K562 (cell line): ENCODE results near the gene TP53BP1. TPM values are rescaled to one million over a fixed set of nuclear protein-coding genes. Genes with fewer than 3 reads are reported as not detected.
A peak's percentile ranks its signal among the peaks of the same experiment; 100 is the strongest.

Experiments used
- ATF2 ChIP-seq: sonication (generic); formaldehyde crosslinking; IDR thresholded peaks from 2 replicates; pipeline ENCODE4 v1.8.1; 2022; ENCODE audit warnings: missing genetic modification reagents
- CREBBP ChIP-seq: IDR thresholded peaks from one replicate; pipeline ENCODE4 v1.6.1; 2012; ENCODE audit warnings: low read depth, mild to moderate bottlenecking, control low read depth, inconsistent platforms, low read length
- GTF2E2 ChIP-seq: fragments of 200-800 bp; sonication (Bioruptor generic); IDR thresholded peaks from 2 replicates; pipeline ENCODE4 v1.6.1; 2016; ENCODE audit warnings: missing genetic modification characterization, missing compliant biosample characterization
- KLF6 ChIP-seq: fragments of 250-450 bp; sonication (Bioruptor Pico); IDR thresholded peaks from 2 replicates; pipeline ENCODE4 v1.4.0; 2020; ENCODE audit warnings: mild to moderate bottlenecking, moderate library complexity, borderline replicate concordance
- L3MBTL2 ChIP-seq: fragments of 450-650 bp; IDR thresholded peaks from 2 replicates; pipeline ENCODE4 v1.6.1; 2016; ENCODE audit warnings: mild to moderate bottlenecking, moderate library complexity
- MEIS2 ChIP-seq: fragments of 450-650 bp; IDR thresholded peaks from 2 replicates; pipeline ENCODE4 v1.6.1; 2014; ENCODE audit warnings: mild to moderate bottlenecking; ENCODE audit not compliant: partially characterized antibody
- NFRKB ChIP-seq: fragments of 450-650 bp; IDR thresholded peaks from 2 replicates; pipeline ENCODE4 v1.6.1; 2016; ENCODE audit warnings: low read depth
- PBX2 ChIP-seq, 2 experiments: IDR thresholded peaks in 1 of 2; conservative IDR thresholded peaks in 1 of 2; 2 replicates each; pipeline ENCODE4 v1.6.1; 2016; ENCODE audit warnings: low read depth in 2 of 2, mild to moderate bottlenecking in 1 of 2, missing compliant biosample characterization in 1 of 2, missing genetic modification characterization in 1 of 2, moderate library complexity in 1 of 2
- POLR3G ChIP-seq: IDR thresholded peaks from 2 replicates; pipeline ENCODE4 v1.6.1; 2011; ENCODE audit not compliant: insufficient read length, insufficient replicate concordance; ENCODE audit errors: extremely low read depth
- PTRF ChIP-seq: fragments of 450-650 bp; IDR thresholded peaks from 2 replicates; pipeline ENCODE4 v1.6.1; 2016; ENCODE audit warnings: mild to moderate bottlenecking, missing genetic modification characterization, missing compliant biosample characterization
- SMAD2 ChIP-seq: fragments of 150-350 bp; IDR thresholded peaks from 2 replicates; pipeline ENCODE4 v1.6.1; 2014; ENCODE audit warnings: low read depth, mild to moderate bottlenecking, low read length
- SNIP1 ChIP-seq: fragments of 450-650 bp; IDR thresholded peaks from 2 replicates; pipeline ENCODE4 v1.7.1; 2017; ENCODE audit warnings: low read depth, mild to moderate bottlenecking
- TBL1XR1 ChIP-seq, 2 experiments: IDR thresholded peaks; 2 replicates each; pipeline ENCODE4 v1.6.1; 2012; ENCODE audit warnings: improper control_type of control experiment in 2 of 2, low read length in 2 of 2, mild to moderate bottlenecking in 1 of 2
- TRIM25 ChIP-seq: fragments of 450-650 bp; IDR thresholded peaks from 2 replicates; pipeline ENCODE4 v1.7.0; 2016; ENCODE audit warnings: borderline replicate concordance
- ZKSCAN3 ChIP-seq: fragments of 250-450 bp; sonication (Bioruptor Pico); IDR thresholded peaks from 2 replicates; pipeline ENCODE4 v1.4.0; 2020
- ZNF274 ChIP-seq: IDR thresholded peaks from 2 replicates; pipeline ENCODE4 v1.6.1; 2011; ENCODE audit warnings: low read depth, mild to moderate bottlenecking, low read length, moderate library complexity, borderline replicate concordance
- ZNF395 ChIP-seq: fragments of 200-800 bp; sonication (Bioruptor generic); IDR thresholded peaks from 2 replicates; pipeline ENCODE4 v1.6.1; 2017; ENCODE audit warnings: missing genetic modification characterization, missing compliant biosample characterization
- ZSCAN29 ChIP-seq: fragments of 450-650 bp; IDR thresholded peaks from 2 replicates; pipeline ENCODE4 v1.6.1; 2017
- polyA plus RNA-seq, 8 experiments: library from polyadenylated mRNA; depleted of rRNA in 4 of 8; stranded (reverse) in 5 of 8; unstranded in 3 of 8; fragments of >200 nt; fragmentation: Nextera tagmentation in 2 of 8; fragmentation: Illumina TruSeq in 1 of 8; extraction: Ambion mirVana in 2 of 8; extraction: Trizol in 1 of 8; gene quantifications; 2 replicates each; pipeline versions ENCODE4 v1.2.1 to v1.2.3, GENCODE V29; 2011 to 2014; ENCODE audit warnings: inconsistent platforms in 1 of 8, missing spikeins in 1 of 8
- total RNA-seq, 7 experiments: library from RNA; depleted of rRNA in 6 of 7; stranded (reverse); fragments of >200 nt in 6 of 7; fragmentation: Illumina TruSeq in 2 of 7; extraction: Trizol in 2 of 7; gene quantifications; 2 replicates each; pipeline versions ENCODE4 v1.2.1 to v1.2.3, GENCODE V29; 2011 to 2021; ENCODE audit warnings: low replicate concordance in 1 of 7

Gene TP53BP1
- total and polyA plus RNA-seq, 9 of the 15 experiments (the other 6 are each of a cell fraction or from before 2014, with no cell fraction given), result 5.7 to 63.3 (median 30.9) TPM

- TF ChIP-seq ZNF274, result no peak
- no peak for TF ChIP-seq SNIP1
- no peak; the same call in 1 of the 2 replicates for TF ChIP-seq ATF2 (CRISPR knock-in tag)
- peak; percentile 33 for TF ChIP-seq MEIS2
- TF ChIP-seq ZNF395 (CRISPR knock-in tag), result 0 out of 2 replicates have a peak, but pooled peaks have one; percentile 14
- no peak for TF ChIP-seq TRIM25
- no peak for TF ChIP-seq PTRF (tag)
- no peak for TF ChIP-seq GTF2E2
- TF ChIP-seq KLF6 (CRISPR knock-in tag), result no peak
- no peak for TF ChIP-seq SMAD2
- TF ChIP-seq L3MBTL2, result peak; percentile 91
- 0 out of 4 replicates have a peak, but pooled peaks of 1 of the 2 experiments have one; percentile 19 for TF ChIP-seq TBL1XR1 (IDR thresholded peaks at IDR 0.05; ENCODE audit: low read length in 2 of 2)
- TF ChIP-seq CREBBP, result no peak
- TF ChIP-seq PBX2 (CRISPR knock-in tag; IDR thresholded peaks at IDR 0.05; ENCODE audit: low read depth), result no peak
- TF ChIP-seq PBX2 (tag; conservative IDR thresholded peaks at IDR 0.05; ENCODE audit: low read depth), result 0 out of 2 replicates have a peak, but pooled peaks have one; percentile 26
- TF ChIP-seq ZKSCAN3 (CRISPR knock-in tag), result no peak
- TF ChIP-seq NFRKB, result no peak
- TF ChIP-seq POLR3G, result no peak
- 0 out of 2 replicates have a peak, but pooled peaks have one; percentile 35 for TF ChIP-seq ZSCAN29
Observed at GRCh38 chr15:43370975-43371974, 121.7 kb downstream of the TP53BP1 start, which contains the start of the genes TUBGCP4 and ZSCAN29 (continued).
